ENCODE results near the gene MAD1L1.

Gene MAD1L1

DNA sequence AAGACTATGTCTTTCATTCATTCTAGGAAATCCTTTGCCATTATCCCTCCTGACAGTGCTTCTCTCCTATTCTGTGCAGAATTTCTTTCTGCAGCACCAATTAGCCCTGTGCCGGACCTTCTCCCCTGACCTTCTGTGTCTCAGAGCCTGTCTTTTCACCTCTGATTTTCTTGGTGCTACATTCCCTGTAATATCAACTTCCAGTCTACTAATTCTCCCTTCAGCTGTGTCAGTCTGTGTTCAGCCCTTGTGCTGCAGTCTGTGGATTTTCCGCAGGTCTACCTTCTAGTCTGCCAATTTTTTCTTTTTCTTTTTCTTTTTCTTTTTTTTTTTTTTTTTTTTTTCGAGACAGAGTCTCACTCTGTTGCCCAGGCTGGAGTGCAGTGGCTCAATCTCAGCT lies 446.9 kb downstream of the MAD1L1 start:
- no peak overlapping the region for H3K4me3 ChIP-seq
- TF ChIP-seq FOXP2 (optimal IDR thresholded peaks at IDR 0.05; ENCODE audit: control extremely low read depth, extremely low read length, insufficient read depth) (no peak), EZH2 (IDR thresholded peaks at IDR 0.05) (no peak), POLR2AphosphoS5 (IDR thresholded peaks at IDR 0.05; ENCODE audit: borderline replicate concordance, low read depth, low read length) (no peak)
- DNase-seq (ENCODE audit: low read depth, low spot score) = no peak
- no peaks in the 10 kb centered on the region for H3K36me3 ChIP-seq (ENCODE audit: insufficient read depth, low read length)
- no peak overlapping the region for H3K27ac ChIP-seq
- H3K9ac ChIP-seq (ENCODE audit: insufficient read length) = no peak overlapping the region
- H3K9me3 ChIP-seq (ENCODE audit: low read depth, low read length) = no peaks in the 10 kb centered on the region

DNA sequence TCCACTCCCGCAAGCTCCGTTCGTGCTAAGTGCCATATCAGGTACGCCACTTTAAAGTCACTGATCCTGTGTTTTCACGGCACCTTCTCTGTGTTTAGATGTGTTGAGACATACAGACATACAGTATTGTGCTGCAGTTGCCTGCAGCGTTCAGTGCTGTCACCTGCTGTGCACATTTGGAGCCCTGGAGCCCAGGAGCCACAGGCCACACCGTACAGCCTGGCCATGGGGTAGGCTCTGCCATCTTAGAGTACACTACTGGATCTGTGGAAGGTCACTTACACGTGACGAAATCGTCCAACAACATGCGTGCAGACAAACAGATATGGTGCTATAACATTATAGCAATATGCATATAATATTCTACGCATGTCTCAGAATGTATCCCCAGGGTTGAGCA lies 451.4 kb downstream of the MAD1L1 start:
- H3K4me3 ChIP-seq = no peak overlapping the region
- DNase-seq (ENCODE audit: low read depth, low spot score) = no peak
- no peak overlapping the region for H3K9ac ChIP-seq (ENCODE audit: insufficient read length)
- TF ChIP-seq FOXP2 (optimal IDR thresholded peaks at IDR 0.05; ENCODE audit: control extremely low read depth, extremely low read length, insufficient read depth) (no peak), EZH2 (IDR thresholded peaks at IDR 0.05) (no peak)
- H3K9me3 ChIP-seq (ENCODE audit: low read depth, low read length) = no peaks in the 10 kb centered on the region
- no peaks in the 10 kb centered on the region for H3K36me3 ChIP-seq (ENCODE audit: insufficient read depth, low read length)
- H3K27ac ChIP-seq = no peak overlapping the region

DNA sequence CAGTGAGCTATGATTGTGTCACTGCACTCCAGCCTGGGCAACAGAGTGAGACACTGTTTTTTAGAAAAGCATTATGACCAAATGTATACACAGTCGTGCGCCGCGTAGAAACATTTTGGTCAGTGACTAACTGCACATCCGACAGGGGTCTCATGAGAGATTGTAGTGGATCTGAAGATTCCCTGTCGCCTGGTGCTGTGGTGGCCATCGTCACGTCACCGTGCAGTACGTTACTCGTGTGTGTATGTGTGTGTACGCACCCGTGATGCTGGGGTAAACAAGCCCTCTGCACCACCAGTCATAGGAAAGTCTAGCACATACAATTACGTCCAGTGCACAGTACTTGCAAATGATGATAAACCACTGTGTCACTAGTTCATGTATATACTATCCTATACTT lies 453.3 kb downstream of the MAD1L1 start:
- DNase-seq (ENCODE audit: low read depth, low spot score) = no peak
- Histone ChIP-seq H3K36me3 (ENCODE audit: insufficient read depth, low read length) (no peaks in the 10 kb centered on the region), H3K4me3 (no peak overlapping the region), H3K9me3 (ENCODE audit: low read depth, low read length) (no peaks in the 10 kb centered on the region), H3K9ac (ENCODE audit: insufficient read length) (no peak overlapping the region), H3K27ac (no peak overlapping the region)
- TF ChIP-seq EZH2 (IDR thresholded peaks at IDR 0.05) (no peak), POLR2AphosphoS5 (IDR thresholded peaks at IDR 0.05; ENCODE audit: borderline replicate concordance, low read depth, low read length) (no peak)

DNA sequence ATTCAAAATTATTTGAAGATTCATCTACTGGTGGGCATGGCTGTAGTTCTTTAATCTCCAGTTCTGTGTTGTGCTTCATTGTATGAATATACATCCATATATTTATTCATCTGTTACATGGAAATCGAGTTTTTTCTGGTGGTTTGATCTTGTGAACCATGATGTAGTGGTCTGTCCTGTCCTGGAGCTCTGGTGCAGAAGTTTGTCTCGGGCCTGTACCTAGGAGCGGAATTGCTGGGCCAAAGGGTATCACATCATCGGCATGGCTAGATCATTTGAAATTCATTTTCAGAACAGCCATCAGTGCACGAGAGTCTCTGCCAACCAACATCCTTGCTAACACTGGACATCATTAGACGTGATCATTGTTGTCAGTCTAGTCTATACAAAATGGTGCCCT lies 455.6 kb downstream of the MAD1L1 start:
- Histone ChIP-seq H3K9ac (ENCODE audit: insufficient read length) (no peak overlapping the region), H3K36me3 (ENCODE audit: insufficient read depth, low read length) (no peaks in the 10 kb centered on the region), H3K27ac (no peak overlapping the region), H3K9me3 (ENCODE audit: low read depth, low read length) (no peaks in the 10 kb centered on the region), H3K4me3 (no peak overlapping the region)
- DNase-seq (ENCODE audit: low read depth, low spot score) = no peak
- TF ChIP-seq FOXP2 (optimal IDR thresholded peaks at IDR 0.05; ENCODE audit: control extremely low read depth, extremely low read length, insufficient read depth) (no peak), POLR2AphosphoS5 (IDR thresholded peaks at IDR 0.05; ENCODE audit: borderline replicate concordance, low read depth, low read length) (no peak)

DNA sequence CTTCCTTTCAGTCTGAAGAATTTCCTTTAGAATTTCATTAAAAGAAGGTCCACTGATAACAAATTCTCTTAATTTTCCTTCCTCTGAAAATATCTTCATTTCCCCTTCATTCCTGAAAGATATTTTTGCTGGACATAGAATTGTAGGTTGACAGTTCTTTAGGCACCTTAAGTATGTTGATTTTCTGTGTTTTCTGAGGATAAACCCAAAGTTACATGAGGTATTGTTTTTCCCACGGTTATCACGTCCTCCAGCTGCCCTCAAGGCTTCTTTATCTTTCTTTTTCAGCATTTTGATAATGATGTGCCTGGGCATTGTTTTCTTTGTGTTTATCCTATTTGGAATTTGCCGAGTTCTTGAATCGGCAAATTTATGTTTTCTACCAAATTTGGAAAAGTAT lies 457.4 kb downstream of the MAD1L1 start:
- Histone ChIP-seq H3K4me3 (no peak overlapping the region), H3K9ac (ENCODE audit: insufficient read length) (no peak overlapping the region), H3K9me3 (ENCODE audit: low read depth, low read length) (no peaks in the 10 kb centered on the region), H3K27ac (no peak overlapping the region), H3K36me3 (ENCODE audit: insufficient read depth, low read length) (no peaks in the 10 kb centered on the region)
- TF ChIP-seq EZH2 (IDR thresholded peaks at IDR 0.05) = no peak
- no peak for TF ChIP-seq FOXP2 (optimal IDR thresholded peaks at IDR 0.05; ENCODE audit: control extremely low read depth, extremely low read length, insufficient read depth)
- no peak for TF ChIP-seq POLR2AphosphoS5 (IDR thresholded peaks at IDR 0.05; ENCODE audit: borderline replicate concordance, low read depth, low read length)
- DNase-seq (ENCODE audit: low read depth, low spot score) = no peak

DNA sequence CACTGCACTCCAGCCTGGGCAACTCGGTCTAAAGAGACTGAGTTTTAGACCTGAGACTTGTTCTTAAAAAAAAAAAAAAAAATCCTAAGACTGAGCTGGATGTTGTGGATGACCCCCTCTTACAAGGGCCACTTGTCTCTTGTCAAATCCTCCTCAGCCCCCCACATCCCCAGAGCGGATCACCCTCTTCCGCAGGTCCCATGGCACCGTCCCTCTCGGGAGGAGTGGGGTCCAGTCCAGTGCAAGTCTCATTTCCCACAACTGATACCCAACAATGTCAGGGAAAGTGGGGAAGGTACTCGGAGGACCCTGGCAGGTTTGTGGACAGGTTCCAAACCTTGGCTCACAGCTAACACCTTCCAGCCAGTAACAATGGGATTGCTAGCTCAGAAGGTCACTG lies 462.4 kb downstream of the MAD1L1 start:
- Histone ChIP-seq H3K27ac (no peak overlapping the region), H3K9me3 (ENCODE audit: low read depth, low read length) (no peaks in the 10 kb centered on the region), H3K4me3 (no peak overlapping the region), H3K36me3 (ENCODE audit: insufficient read depth, low read length) (no peaks in the 10 kb centered on the region), H3K9ac (ENCODE audit: insufficient read length) (no peak overlapping the region)
- TF ChIP-seq POLR2AphosphoS5 (IDR thresholded peaks at IDR 0.05; ENCODE audit: borderline replicate concordance, low read depth, low read length) (no peak), EZH2 (IDR thresholded peaks at IDR 0.05) (no peak), FOXP2 (optimal IDR thresholded peaks at IDR 0.05; ENCODE audit: control extremely low read depth, extremely low read length, insufficient read depth) (no peak)
- DNase-seq (ENCODE audit: low read depth, low spot score) = no peak

DNA sequence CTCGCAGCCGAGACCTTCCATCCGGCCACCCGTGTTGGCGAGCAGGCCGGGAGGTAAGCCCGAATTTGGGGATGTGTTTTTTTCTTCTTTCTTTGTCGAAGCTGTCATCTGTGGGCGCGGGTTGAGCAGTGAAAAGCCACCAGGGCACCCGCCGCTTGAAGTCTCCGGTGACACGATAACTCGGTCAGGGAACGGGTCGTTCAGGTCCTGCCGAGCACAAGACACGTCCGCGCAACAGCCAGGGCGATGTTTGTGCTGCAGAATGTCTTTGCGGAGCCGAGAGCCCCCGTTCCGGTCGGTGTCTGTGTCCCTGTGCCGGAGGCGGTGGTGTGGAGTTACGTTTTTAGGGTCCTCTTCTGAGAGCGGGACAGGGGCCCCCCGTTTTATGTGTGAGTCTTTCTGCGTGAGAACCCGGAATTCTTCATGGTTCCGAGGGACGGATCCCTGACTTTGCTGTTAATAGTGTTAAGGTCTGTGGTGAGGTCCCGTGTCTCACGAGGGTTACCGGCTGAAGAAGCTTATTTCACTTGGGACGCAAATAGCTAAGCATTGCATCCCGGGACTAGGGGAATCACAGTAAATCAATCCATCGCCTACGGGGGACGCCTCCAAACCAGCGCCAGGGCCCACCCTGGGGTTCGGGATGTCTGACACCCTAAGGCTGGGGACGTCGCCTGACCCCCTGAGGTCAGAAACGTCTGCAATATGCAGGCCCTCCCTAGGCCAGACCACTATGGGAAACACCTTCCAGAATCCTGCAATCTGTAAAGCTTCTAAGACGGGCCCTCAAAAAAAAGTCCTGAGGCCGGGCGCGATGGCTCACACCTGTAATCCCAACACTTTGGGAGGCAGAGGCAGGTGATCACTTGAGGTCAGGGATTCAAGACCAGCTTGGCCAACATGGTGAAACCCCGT lies 463.2 kb downstream of the MAD1L1 start:
- no peak for DNase-seq (ENCODE audit: low read depth, low spot score)
- Histone ChIP-seq H3K27ac (no peak overlapping the region), H3K9ac (ENCODE audit: insufficient read length) (no peak overlapping the region), H3K9me3 (ENCODE audit: low read depth, low read length) (no peaks in the 10 kb centered on the region), H3K36me3 (ENCODE audit: insufficient read depth, low read length) (no peaks in the 10 kb centered on the region), H3K4me3 (no peak overlapping the region)
- no peak for TF ChIP-seq FOXP2 (optimal IDR thresholded peaks at IDR 0.05; ENCODE audit: control extremely low read depth, extremely low read length, insufficient read depth)
- TF ChIP-seq EZH2 (IDR thresholded peaks at IDR 0.05) = no peak
- no peak for TF ChIP-seq POLR2AphosphoS5 (IDR thresholded peaks at IDR 0.05; ENCODE audit: borderline replicate concordance, low read depth, low read length)

DNA sequence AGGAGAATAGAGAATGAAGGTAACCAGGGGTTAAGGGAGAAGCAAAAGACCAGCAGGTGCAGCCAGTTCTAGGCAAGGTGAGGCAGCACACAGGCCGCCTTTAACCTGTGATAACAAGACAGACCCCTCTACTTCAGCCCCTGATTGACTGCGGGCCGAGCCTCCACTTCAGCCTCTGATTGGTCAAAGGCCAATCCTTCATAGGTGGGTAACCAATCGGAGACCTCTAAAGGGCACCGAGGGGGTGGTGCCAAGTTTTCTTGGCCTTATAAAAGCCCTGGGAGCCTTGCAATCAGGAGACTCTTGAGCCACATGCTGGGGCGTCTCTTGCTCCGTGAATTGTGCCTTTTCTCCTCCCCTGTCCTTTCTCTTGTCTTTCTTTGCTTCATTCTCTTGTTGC lies 463.9 kb downstream of the MAD1L1 start:
- TF ChIP-seq FOXP2 (optimal IDR thresholded peaks at IDR 0.05; ENCODE audit: control extremely low read depth, extremely low read length, insufficient read depth) (no peak), EZH2 (IDR thresholded peaks at IDR 0.05) (no peak), POLR2AphosphoS5 (IDR thresholded peaks at IDR 0.05; ENCODE audit: borderline replicate concordance, low read depth, low read length) (no peak)
- no peak for DNase-seq (ENCODE audit: low read depth, low spot score)
- no peak overlapping the region for H3K9ac ChIP-seq (ENCODE audit: insufficient read length)
- H3K4me3 ChIP-seq = no peak overlapping the region
- H3K9me3 ChIP-seq (ENCODE audit: low read depth, low read length) = no peaks in the 10 kb centered on the region
- no peak overlapping the region for H3K27ac ChIP-seq
- H3K36me3 ChIP-seq (ENCODE audit: insufficient read depth, low read length) = no peaks in the 10 kb centered on the region

DNA sequence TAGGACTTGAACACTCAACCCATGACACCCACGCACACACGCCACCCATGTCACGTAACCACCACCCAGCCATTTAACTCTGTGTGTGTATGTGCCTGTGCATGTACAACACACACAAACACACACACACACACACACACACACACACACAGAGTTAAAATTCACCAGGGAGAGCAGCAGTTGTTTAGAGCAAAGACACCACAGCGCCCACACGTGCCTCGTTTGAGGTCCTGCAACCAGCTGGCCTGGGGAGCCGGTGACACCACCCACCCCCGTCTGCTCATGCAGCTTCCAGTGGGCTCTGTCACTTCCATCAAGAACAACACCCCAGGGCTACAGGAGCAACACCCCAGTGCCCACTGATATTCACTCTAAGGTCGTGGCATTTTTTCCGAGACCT lies 465.2 kb downstream of the MAD1L1 start:
- Histone ChIP-seq H3K9ac (ENCODE audit: insufficient read length) (no peak overlapping the region), H3K27ac (no peak overlapping the region), H3K9me3 (ENCODE audit: low read depth, low read length) (no peaks in the 10 kb centered on the region), H3K4me3 (no peak overlapping the region), H3K36me3 (ENCODE audit: insufficient read depth, low read length) (no peaks in the 10 kb centered on the region)
- DNase-seq (ENCODE audit: low read depth, low spot score) = no peak
- TF ChIP-seq FOXP2 (optimal IDR thresholded peaks at IDR 0.05; ENCODE audit: control extremely low read depth, extremely low read length, insufficient read depth) (no peak), POLR2AphosphoS5 (IDR thresholded peaks at IDR 0.05; ENCODE audit: borderline replicate concordance, low read depth, low read length) (no peak), EZH2 (IDR thresholded peaks at IDR 0.05) (no peak)
